ENCODE results near the gene KIRREL3.

KIRREL3 gene

GRCh38 chr11:126594921-126595367 is 405.6 kb downstream of the KIRREL3 start:
- Histone ChIP-seq H3K9me3 (ENCODE audit: low read depth, low read length) (no peaks in the 10 kb centered on the region), H3K9ac (ENCODE audit: insufficient read length) (no peak overlapping the region), H3K4me3 (no peak overlapping the region), H3K36me3 (ENCODE audit: insufficient read depth, low read length) (no peaks in the 10 kb centered on the region), H3K27ac (no peak overlapping the region)
- TF ChIP-seq FOXP2 (optimal IDR thresholded peaks at IDR 0.05; ENCODE audit: control extremely low read depth, extremely low read length, insufficient read depth), result no peak
- no peak for TF ChIP-seq POLR2AphosphoS5 (IDR thresholded peaks at IDR 0.05; ENCODE audit: borderline replicate concordance, low read depth, low read length)
- TF ChIP-seq EZH2 (IDR thresholded peaks at IDR 0.05), result no peak
- no peak for DNase-seq (ENCODE audit: low read depth, low spot score)

DNA sequence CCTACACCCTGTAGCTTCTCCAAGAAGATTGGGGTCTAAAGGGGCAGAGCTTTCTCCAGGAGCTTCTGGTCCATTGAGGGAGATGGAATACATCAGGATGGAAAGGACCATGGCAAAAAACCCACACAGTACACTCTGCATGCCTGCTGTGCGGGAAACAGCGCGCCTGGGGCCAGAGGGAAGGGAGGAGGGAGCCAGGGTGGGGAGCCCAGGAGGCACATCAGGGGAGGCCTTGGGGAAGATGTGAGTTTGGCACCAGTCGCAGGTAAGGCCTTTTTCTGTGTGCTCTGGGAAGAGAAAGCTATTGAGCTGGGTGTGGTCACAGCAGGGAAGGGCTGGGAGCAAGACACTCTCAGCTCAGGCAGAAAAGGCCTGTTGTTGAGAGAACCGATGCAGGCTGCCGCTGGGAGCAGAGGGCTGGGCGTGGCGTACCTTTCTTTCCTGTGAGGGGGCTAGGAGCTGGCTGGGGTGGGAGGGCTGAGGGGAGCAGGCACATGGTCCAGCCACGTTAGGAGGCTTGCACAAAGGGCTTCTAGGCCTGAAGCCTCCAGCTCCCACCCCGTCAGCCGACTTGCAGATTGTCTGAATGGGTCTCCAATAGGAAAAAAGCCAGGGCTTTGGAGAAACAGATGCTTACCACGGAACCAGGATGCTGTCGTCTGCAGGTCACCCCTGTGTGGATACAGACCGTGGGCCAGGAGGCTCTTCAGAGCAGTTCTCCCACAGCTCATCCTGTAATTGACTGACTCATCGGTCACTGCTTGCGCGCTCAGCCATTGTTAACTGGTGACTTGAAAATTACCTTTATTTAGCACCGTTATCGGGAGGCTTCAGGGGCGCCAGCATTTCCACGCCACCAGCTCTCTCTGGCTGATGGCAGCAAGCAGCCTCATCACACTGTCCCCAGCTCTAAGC is 407.8 kb downstream of the KIRREL3 start:
- H3K9me3 ChIP-seq (ENCODE audit: low read depth, low read length), result no peaks in the 10 kb centered on the region
- no peaks in the 10 kb centered on the region for H3K36me3 ChIP-seq (ENCODE audit: insufficient read depth, low read length)
- H3K27ac ChIP-seq, result no peak overlapping the region
- no peak overlapping the region for H3K9ac ChIP-seq (ENCODE audit: insufficient read length)
- no peak for TF ChIP-seq EZH2 (IDR thresholded peaks at IDR 0.05)
- TF ChIP-seq FOXP2 (optimal IDR thresholded peaks at IDR 0.05; ENCODE audit: control extremely low read depth, extremely low read length, insufficient read depth), result no peak
- TF ChIP-seq POLR2AphosphoS5 (IDR thresholded peaks at IDR 0.05; ENCODE audit: borderline replicate concordance, low read depth, low read length), result no peak
- H3K4me3 ChIP-seq, result no peak overlapping the region
- DNase-seq (ENCODE audit: low read depth, low spot score), result no peak

GRCh38 chr11:126591966-126592489 is 408.5 kb downstream of the KIRREL3 start:
- Histone ChIP-seq H3K4me3 (no peak overlapping the region), H3K27ac (no peak overlapping the region), H3K9me3 (ENCODE audit: low read depth, low read length) (no peaks in the 10 kb centered on the region), H3K9ac (ENCODE audit: insufficient read length) (no peak overlapping the region), H3K36me3 (ENCODE audit: insufficient read depth, low read length) (no peaks in the 10 kb centered on the region)
- DNase-seq (ENCODE audit: low read depth, low spot score), result no peak
- TF ChIP-seq EZH2 (IDR thresholded peaks at IDR 0.05) (no peak), FOXP2 (optimal IDR thresholded peaks at IDR 0.05; ENCODE audit: control extremely low read depth, extremely low read length, insufficient read depth) (no peak), POLR2AphosphoS5 (IDR thresholded peaks at IDR 0.05; ENCODE audit: borderline replicate concordance, low read depth, low read length) (no peak)

DNA sequence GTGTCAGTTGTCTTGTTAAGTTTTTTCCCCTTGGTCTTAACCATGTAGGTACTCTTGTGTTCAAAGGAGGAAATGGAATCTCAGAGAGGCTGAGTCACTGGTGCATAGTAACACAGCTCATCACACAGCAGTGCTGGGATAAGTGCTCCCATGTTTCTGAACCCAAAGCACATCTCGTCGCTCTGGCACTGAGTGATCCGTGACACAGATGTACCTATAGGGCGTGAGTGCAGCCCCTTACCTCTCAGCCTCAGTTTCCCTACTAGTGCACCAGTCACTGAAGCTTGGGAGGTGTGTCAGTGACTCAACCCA is 411.1 kb downstream of the KIRREL3 start:
- Histone ChIP-seq H3K9me3 (ENCODE audit: low read depth, low read length) (no peaks in the 10 kb centered on the region), H3K27ac (no peak overlapping the region), H3K9ac (ENCODE audit: insufficient read length) (no peak overlapping the region), H3K36me3 (ENCODE audit: insufficient read depth, low read length) (no peaks in the 10 kb centered on the region), H3K4me3 (no peak overlapping the region)
- DNase-seq (ENCODE audit: low read depth, low spot score), result no peak
- TF ChIP-seq EZH2 (IDR thresholded peaks at IDR 0.05) (no peak), POLR2AphosphoS5 (IDR thresholded peaks at IDR 0.05; ENCODE audit: borderline replicate concordance, low read depth, low read length) (no peak), FOXP2 (optimal IDR thresholded peaks at IDR 0.05; ENCODE audit: control extremely low read depth, extremely low read length, insufficient read depth) (no peak)

- Histone ChIP-seq H3K4me3 (no peak overlapping the region), H3K36me3 (ENCODE audit: insufficient read depth, low read length) (no peaks in the 10 kb centered on the region), H3K9ac (ENCODE audit: insufficient read length) (no peak overlapping the region), H3K9me3 (ENCODE audit: low read depth, low read length) (no peaks in the 10 kb centered on the region), H3K27ac (no peak overlapping the region)
- TF ChIP-seq POLR2AphosphoS5 (IDR thresholded peaks at IDR 0.05; ENCODE audit: borderline replicate concordance, low read depth, low read length) (no peak), FOXP2 (optimal IDR thresholded peaks at IDR 0.05; ENCODE audit: control extremely low read depth, extremely low read length, insufficient read depth) (no peak), EZH2 (IDR thresholded peaks at IDR 0.05) (no peak)
- no peak for DNase-seq (ENCODE audit: low read depth, low spot score)
Observed at GRCh38 chr11:126588630-126589491, 411.7 kb downstream of the KIRREL3 start.

GRCh38 chr11:126587541-126587940 is 413.0 kb downstream of the KIRREL3 start:
- TF ChIP-seq FOXP2 (optimal IDR thresholded peaks at IDR 0.05; ENCODE audit: control extremely low read depth, extremely low read length, insufficient read depth) (no peak), POLR2AphosphoS5 (IDR thresholded peaks at IDR 0.05; ENCODE audit: borderline replicate concordance, low read depth, low read length) (no peak), EZH2 (IDR thresholded peaks at IDR 0.05) (no peak)
- no peak for DNase-seq (ENCODE audit: low read depth, low spot score)
- H3K4me3 ChIP-seq, result no peak overlapping the region
- H3K9ac ChIP-seq (ENCODE audit: insufficient read length), result no peak overlapping the region
- H3K27ac ChIP-seq, result no peak overlapping the region
- no peaks in the 10 kb centered on the region for H3K36me3 ChIP-seq (ENCODE audit: insufficient read depth, low read length)
- no peaks in the 10 kb centered on the region for H3K9me3 ChIP-seq (ENCODE audit: low read depth, low read length)

GRCh38 chr11:126585774-126586491 is 414.6 kb downstream of the KIRREL3 start:
- DNase-seq (ENCODE audit: low read depth, low spot score), result no peak
- no peaks in the 10 kb centered on the region for H3K36me3 ChIP-seq (ENCODE audit: insufficient read depth, low read length)
- no peak overlapping the region for H3K9ac ChIP-seq (ENCODE audit: insufficient read length)
- H3K27ac ChIP-seq, result no peak overlapping the region
- no peak for TF ChIP-seq EZH2 (IDR thresholded peaks at IDR 0.05)
- TF ChIP-seq FOXP2 (optimal IDR thresholded peaks at IDR 0.05; ENCODE audit: control extremely low read depth, extremely low read length, insufficient read depth), result no peak
- TF ChIP-seq POLR2AphosphoS5 (IDR thresholded peaks at IDR 0.05; ENCODE audit: borderline replicate concordance, low read depth, low read length), result no peak
- no peak overlapping the region for H3K4me3 ChIP-seq
- no peaks in the 10 kb centered on the region for H3K9me3 ChIP-seq (ENCODE audit: low read depth, low read length)

All from SK-N-MC (cell line).